GM21515 (cell line): Measurements from ENCODE around the gene PNCK.
"Not testable (repeated sequence)": the region's sequence is repeated elsewhere in the genome, so short reads cannot be mapped to it uniquely, and the experiment has no call there.

Experiments used
- ATAC-seq: cut with Tn5 transposase; IDR thresholded peaks from one replicate; pipeline ENCODE4 v1.9.1; 2021; ENCODE audit not compliant: unreplicated experiment

The PNCK gene

GRCh38 chrX:153673428-153674218 lies at the start of gene PNCK:
Gene PNCK, minus strand, starts transcription at chrX:153673813. Its CDS starts 737 bp downstream, at chrX:153673076.
- no peak for ATAC-seq

- ATAC-seq, result no peak
Measured at GRCh38 chrX:153722704-153723350, 49.2 kb upstream of the PNCK start.

GRCh38 chrX:153719701-153720100 lies 46.1 kb upstream of the PNCK start:
- no peak for ATAC-seq

GRCh38 chrX:153719238-153719637 lies 45.6 kb upstream of the PNCK start:
- no peak for ATAC-seq

- ATAC-seq, result no peak
Measured at GRCh38 chrX:153717445-153717844, 43.8 kb upstream of the PNCK start.

- ATAC-seq, result no peak
Measured at GRCh38 chrX:153714256-153714655, 40.6 kb upstream of the PNCK start.

GRCh38 chrX:153709726-153710674 lies 36.4 kb upstream of the PNCK start:
- ATAC-seq, result no peak

GRCh38 chrX:153708415-153708814 lies 34.8 kb upstream of the PNCK start:
- no peak for ATAC-seq

- no peak for ATAC-seq
Measured at GRCh38 chrX:153707406-153707805, 33.8 kb upstream of the PNCK start.

- ATAC-seq, result no peak
Measured at GRCh38 chrX:153706799-153707198, 33.2 kb upstream of the PNCK start.

- ATAC-seq, result not testable (repeated sequence)
Measured at GRCh38 chrX:153705403-153706060, 31.9 kb upstream of the PNCK start.

GRCh38 chrX:153704631-153705402 lies 31.2 kb upstream of the PNCK start:
- ATAC-seq, result not testable (repeated sequence)

- no peak for ATAC-seq
Measured at GRCh38 chrX:153704021-153704526, 30.5 kb upstream of the PNCK start.

- ATAC-seq, result no peak
Measured at GRCh38 chrX:153703036-153703370, 29.4 kb upstream of the PNCK start.

- ATAC-seq, result no peak
Measured at GRCh38 chrX:153702336-153703035, 28.9 kb upstream of the PNCK start.

- no peak for ATAC-seq
Measured at GRCh38 chrX:153701706-153702105, 28.1 kb upstream of the PNCK start.

GRCh38 chrX:153700967-153701366 lies 27.4 kb upstream of the PNCK start:
- no peak for ATAC-seq

- ATAC-seq, result no peak
Measured at GRCh38 chrX:153700376-153700945, 26.8 kb upstream of the PNCK start.

GRCh38 chrX:153699784-153700371 lies 26.3 kb upstream of the PNCK start:
- ATAC-seq, result not testable (repeated sequence)
